HEK293T (cell line): Measurements from ENCODE around the gene ZNF525.

Experiments
- CTCF ChIA-PET: fragments of 350-600 bp; formaldehyde crosslinking; extraction: SDS; loops from one replicate; lab custom pipeline; 2021; ENCODE audit warnings: antibody characterized with exemption, inconsistent platforms; lab: Yijun Ruan, JAX
- POLR2A ChIA-PET: fragments of 350-600 bp; formaldehyde crosslinking; extraction: SDS; loops from one replicate; lab custom pipeline; 2020; ENCODE audit warnings: antibody characterized with exemption, inconsistent platforms; lab: Yijun Ruan, JAX
- DNase-seq: peaks from one replicate; pipeline ENCODE4 v3.0.0; 2012; ENCODE audit warnings: mixed read lengths; ENCODE audit errors: extremely low spot score
- ARNT ChIP-seq: fragments of 450-650 bp; IDR thresholded peaks from 2 replicates; pipeline ENCODE4 v1.6.1; 2017; ENCODE audit warnings: mild to moderate bottlenecking
- BHLHE40 ChIP-seq: fragments of 450-650 bp; IDR thresholded peaks from 2 replicates; pipeline ENCODE4 v1.6.1; 2016; ENCODE audit warnings: mild to moderate bottlenecking, moderate library complexity, borderline replicate concordance
- CTBP1 ChIP-seq: fragments of 450-650 bp; IDR thresholded peaks from 2 replicates; pipeline ENCODE4 v1.6.1; 2016; ENCODE audit warnings: borderline replicate concordance
- ELF4 ChIP-seq: fragments of 450-650 bp; IDR thresholded peaks from 2 replicates; pipeline ENCODE4 v1.6.1; 2017; ENCODE audit warnings: antibody characterized with exemption
- FOXA1 ChIP-seq: fragments of 450-650 bp; IDR thresholded peaks from 2 replicates; pipeline ENCODE4 v1.6.1; 2016; ENCODE audit warnings: mild to moderate bottlenecking
- FOXK2 ChIP-seq: fragments of 450-650 bp; IDR thresholded peaks from 2 replicates; pipeline ENCODE4 v1.6.1; 2016; ENCODE audit warnings: mild to moderate bottlenecking
- FOXM1 ChIP-seq: fragments of 450-650 bp; IDR thresholded peaks from 2 replicates; pipeline ENCODE4 v1.6.1; 2017; ENCODE audit warnings: mild to moderate bottlenecking, borderline replicate concordance
- HDGF ChIP-seq: fragments of 450-650 bp; IDR thresholded peaks from 2 replicates; pipeline ENCODE4 v1.6.1; 2017; ENCODE audit warnings: antibody characterized with exemption, borderline replicate concordance
- L3MBTL2 ChIP-seq: fragments of 450-650 bp; conservative IDR thresholded peaks from 2 replicates; pipeline ENCODE4 v1.6.1; 2016; ENCODE audit warnings: mild to moderate bottlenecking
- LEF1 ChIP-seq: fragments of 450-650 bp; IDR thresholded peaks from 2 replicates; pipeline ENCODE4 v1.6.1; 2017; ENCODE audit warnings: mild to moderate bottlenecking, borderline replicate concordance
- NFRKB ChIP-seq: fragments of 450-650 bp; IDR thresholded peaks from 2 replicates; pipeline ENCODE4 v1.6.1; 2016; ENCODE audit warnings: mild to moderate bottlenecking, moderate library complexity
- PKNOX1 ChIP-seq: fragments of 450-650 bp; IDR thresholded peaks from 2 replicates; pipeline ENCODE4 v1.6.1; 2016
- SP1 ChIP-seq: fragments of 450-650 bp; IDR thresholded peaks from 2 replicates; pipeline ENCODE4 v1.6.1; 2017
- SUZ12 ChIP-seq: fragments of 450-650 bp; IDR thresholded peaks from 2 replicates; pipeline ENCODE4 v1.6.1; 2016; ENCODE audit warnings: mild to moderate bottlenecking
- TARDBP ChIP-seq: fragments of 450-650 bp; IDR thresholded peaks from 2 replicates; pipeline ENCODE4 v1.6.1; 2016
- ZNF384 ChIP-seq: fragments of 450-650 bp; IDR thresholded peaks from 2 replicates; pipeline ENCODE4 v1.6.1; 2016

The ZNF525 gene

GRCh38 chr19:53374743-53375142 lies 9.2 kb downstream of the ZNF525 start:
- ChIA-PET CTCF (no interaction called here), POLR2A (no interaction called here)
- TF ChIP-seq TARDBP (no peak), NFRKB (no peak), CTBP1 (no peak), BHLHE40 (no peak), SUZ12 (no peak), LEF1 (no peak), FOXK2 (no peak), L3MBTL2 (no peak), FOXA1 (no peak), ZNF384 (no peak), PKNOX1 (no peak), FOXM1 (no peak), ELF4 (no peak)
- no peak for DNase-seq

- no peak for TF ChIP-seq LEF1
- TF ChIP-seq TARDBP, result no peak
- TF ChIP-seq ELF4, result no peak
- no peak for TF ChIP-seq SP1
- no peak for TF ChIP-seq HDGF
- ChIA-PET POLR2A (no interaction called here), CTCF (no interaction called here)
- no peak for DNase-seq
Measured at GRCh38 chr19:53381376-53381775, 15.9 kb downstream of the ZNF525 start.

GRCh38 chr19:53388168-53388567 lies 22.7 kb downstream of the ZNF525 start:
- no peak for DNase-seq
- ChIA-PET CTCF (no interaction called here), POLR2A (no interaction called here)
- TF ChIP-seq NFRKB, result no peak
- TF ChIP-seq ARNT, result no peak
- TF ChIP-seq L3MBTL2, result no peak
- no peak for TF ChIP-seq FOXK2
- no peak for TF ChIP-seq TARDBP
- no peak for TF ChIP-seq FOXA1
- no peak for TF ChIP-seq HDGF
- no peak for TF ChIP-seq ZNF384
- TF ChIP-seq CTBP1, result no peak
- TF ChIP-seq BHLHE40, result no peak
- no peak for TF ChIP-seq SUZ12
- TF ChIP-seq SP1, result no peak
- no peak for TF ChIP-seq FOXM1
- no peak for TF ChIP-seq ELF4
- TF ChIP-seq LEF1, result no peak
- TF ChIP-seq PKNOX1, result no peak

- TF ChIP-seq FOXK2 (no peak), NFRKB (no peak), CTBP1 (no peak), SUZ12 (no peak), HDGF (no peak), ZNF384 (no peak), PKNOX1 (no peak), SP1 (no peak), TARDBP (no peak)
- CTCF ChIA-PET, result no interaction called here
- DNase-seq, result no peak
- POLR2A ChIA-PET, result no interaction called here
Measured at GRCh38 chr19:53388904-53389303, 23.4 kb downstream of the ZNF525 start.

- no peak for DNase-seq
Measured at GRCh38 chr19:53389571-53389970, 24.1 kb downstream of the ZNF525 start.

GRCh38 chr19:53389978-53390377 lies 24.5 kb downstream of the ZNF525 start:
- TF ChIP-seq PKNOX1 (no peak), HDGF (no peak), ELF4 (no peak), FOXK2 (no peak), SUZ12 (no peak), L3MBTL2 (no peak), SP1 (no peak), ZNF384 (no peak), FOXM1 (no peak)
- DNase-seq, result no peak
- ChIA-PET CTCF (no interaction called here), POLR2A (no interaction called here)

More at GRCh38 chr19:53389571-53389970, 24.1 kb downstream of the ZNF525 start:
- POLR2A ChIA-PET, result no interaction called here
- CTCF ChIA-PET, result no interaction called here
- TF ChIP-seq SP1 (no peak), L3MBTL2 (no peak), ELF4 (no peak), CTBP1 (no peak), HDGF (no peak), FOXK2 (no peak), TARDBP (no peak)
